ENCODE data around the gene BCL11A. TPM values are rescaled to one million over a fixed set of nuclear protein-coding genes. Genes with fewer than 3 reads are reported as not detected.
A peak's percentile ranks its signal among the peaks of the same experiment; 100 is the strongest.

BCL11A gene
- total and polyA plus RNA-seq, 2 experiments from 2014 or later, result 3.5 to 8.9 TPM

GRCh38 chr2:60556175-60556574 lies 2.7 kb upstream of the BCL11A start:
- Histone ChIP-seq H3K27me3 (replicated peaks; ENCODE audit: insufficient read depth) (peaks cover 44% of the 10 kb centered on the region), H3K9me2 (ENCODE audit: insufficient read depth) (no peaks in the 10 kb centered on the region), H3K9me3 (ENCODE audit: low read depth) (no peaks in the 10 kb centered on the region), H3K4me1 (ENCODE audit: insufficient read depth) (no peaks in the 10 kb centered on the region), H3K9ac (no peak overlapping the region), H3K27ac (no peak overlapping the region), H4K20me1 (ENCODE audit: insufficient read depth) (no peaks in the 10 kb centered on the region), H3K4me2 (ENCODE audit: unreplicated experiment) (no peak overlapping the region), H3K36me3 (ENCODE audit: low read depth) (no peaks in the 10 kb centered on the region), H3K4me3 (no peak overlapping the region), H3K79me2 (ENCODE audit: insufficient read depth) (no peaks in the 10 kb centered on the region), H3F3A (ENCODE audit: insufficient read depth) (no peaks in the 10 kb centered on the region), H2AFZ (no peak overlapping the region)
- no peak for DNase-seq
- TF ChIP-seq EZH2 (IDR thresholded peaks at IDR 0.05; ENCODE audit: insufficient read depth, poor library complexity, severe bottlenecking) (no peak), EZH2phosphoT487 (IDR thresholded peaks at IDR 0.05; ENCODE audit: insufficient read depth, low read depth) (no peak)
- in situ Hi-C loops (cut with MboI), result loop anchor here (25.0 kb wide), 1 partner anchor 1519 kb away; no protein-coding TSS in a partner anchor
- WGBS, 2 experiments (ENCODE audit: low coverage in 1 of 2, low lambda C conversion rate in 2 of 2, missing lambda C conversion rate in 2 of 2), result 78 to 80% methylated on average over 5 of the region's 5 CpGs

- Histone ChIP-seq H3K79me2 (ENCODE audit: insufficient read depth) (no peaks in the 10 kb centered on the region), H3K4me2 (ENCODE audit: unreplicated experiment) (peak overlapping the region; percentile 99), H3K27ac (no peak overlapping the region), H4K20me1 (ENCODE audit: insufficient read depth) (no peaks in the 10 kb centered on the region), H3K4me1 (ENCODE audit: insufficient read depth) (no peaks in the 10 kb centered on the region), H3K36me3 (ENCODE audit: low read depth) (no peaks in the 10 kb centered on the region), H2AFZ (peak overlapping the region; percentile 98), H3K9ac (no peak overlapping the region), H3K4me3 (peak overlapping the region; percentile 82), H3F3A (ENCODE audit: insufficient read depth) (no peaks in the 10 kb centered on the region), H3K9me2 (ENCODE audit: insufficient read depth) (no peaks in the 10 kb centered on the region), H3K9me3 (ENCODE audit: low read depth) (no peaks in the 10 kb centered on the region), H3K27me3 (replicated peaks; ENCODE audit: insufficient read depth) (peaks cover 40% of the 10 kb centered on the region)
- TF ChIP-seq EZH2 (IDR thresholded peaks at IDR 0.05; ENCODE audit: insufficient read depth, poor library complexity, severe bottlenecking) (no peak), EZH2phosphoT487 (IDR thresholded peaks at IDR 0.05; ENCODE audit: insufficient read depth, low read depth) (no peak)
- in situ Hi-C loops (cut with MboI), result loop anchor here (25.0 kb wide), 1 partner anchor 1518 kb away; no protein-coding TSS in a partner anchor
- no peak for DNase-seq
- 60 to 67% methylated on average over 3 to 5 of the region's 5 CpGs for WGBS, 2 experiments (ENCODE audit: low coverage in 1 of 2, low lambda C conversion rate in 2 of 2, missing lambda C conversion rate in 2 of 2)
These were observed 2.3 kb upstream of the BCL11A start for GRCh38 chr2:60555783-60556139.

GRCh38 chr2:60555066-60555782 lies 1.8 kb upstream of the BCL11A start:
- no peak overlapping the region for H3K27ac ChIP-seq
- in situ Hi-C loops (cut with MboI), result loop anchor here (25.0 kb wide), 1 partner anchor 1518 kb away; no protein-coding TSS in a partner anchor
- H3K9me2 ChIP-seq (ENCODE audit: insufficient read depth), result no peaks in the 10 kb centered on the region
- DNase-seq, result peak; percentile 81
- peaks cover 39% of the 10 kb centered on the region for H3K27me3 ChIP-seq (replicated peaks; ENCODE audit: insufficient read depth)
- TF ChIP-seq EZH2phosphoT487 (IDR thresholded peaks at IDR 0.05; ENCODE audit: insufficient read depth, low read depth), result no peak
- peak; percentile 26 for TF ChIP-seq EZH2 (IDR thresholded peaks at IDR 0.05; ENCODE audit: insufficient read depth, poor library complexity, severe bottlenecking)
- H3K9me3 ChIP-seq (ENCODE audit: low read depth), result no peaks in the 10 kb centered on the region
- WGBS, 2 experiments (ENCODE audit: low coverage in 1 of 2, low lambda C conversion rate in 2 of 2, missing lambda C conversion rate in 2 of 2), result 5% methylated on average over 39 to 43 of the region's 43 CpGs
- H3K9ac ChIP-seq, result 0 out of 2 replicates have a peak overlapping the region, but pooled peaks have one; percentile 47
- no peaks in the 10 kb centered on the region for H3K36me3 ChIP-seq (ENCODE audit: low read depth)
- peak overlapping the region; percentile 99 for H3K4me2 ChIP-seq (ENCODE audit: unreplicated experiment)
- H2AFZ ChIP-seq, result peak overlapping the region; percentile 98
- peak overlapping the region; percentile 82 for H3K4me3 ChIP-seq
- H3K79me2 ChIP-seq (ENCODE audit: insufficient read depth), result no peaks in the 10 kb centered on the region
- no peaks in the 10 kb centered on the region for H3K4me1 ChIP-seq (ENCODE audit: insufficient read depth)
- H3F3A ChIP-seq (ENCODE audit: insufficient read depth), result no peaks in the 10 kb centered on the region
- H4K20me1 ChIP-seq (ENCODE audit: insufficient read depth), result no peaks in the 10 kb centered on the region

GRCh38 chr2:60554646-60555065 lies 1.2 kb upstream of the BCL11A start:
- TF ChIP-seq EZH2 (IDR thresholded peaks at IDR 0.05; ENCODE audit: insufficient read depth, poor library complexity, severe bottlenecking), result no peak
- TF ChIP-seq EZH2phosphoT487 (IDR thresholded peaks at IDR 0.05; ENCODE audit: insufficient read depth, low read depth), result no peak
- DNase-seq, result no peak
- H3K79me2 ChIP-seq (ENCODE audit: insufficient read depth), result no peaks in the 10 kb centered on the region
- H3K36me3 ChIP-seq (ENCODE audit: low read depth), result no peaks in the 10 kb centered on the region
- no peaks in the 10 kb centered on the region for H3K4me1 ChIP-seq (ENCODE audit: insufficient read depth)
- peak overlapping the region; percentile 82 for H3K4me3 ChIP-seq
- peaks cover 33% of the 10 kb centered on the region for H3K27me3 ChIP-seq (replicated peaks; ENCODE audit: insufficient read depth)
- no peaks in the 10 kb centered on the region for H3K9me3 ChIP-seq (ENCODE audit: low read depth)
- no peaks in the 10 kb centered on the region for H3K9me2 ChIP-seq (ENCODE audit: insufficient read depth)
- H4K20me1 ChIP-seq (ENCODE audit: insufficient read depth), result no peaks in the 10 kb centered on the region
- H3K27ac ChIP-seq, result no peak overlapping the region
- peak overlapping the region; percentile 99 for H3K4me2 ChIP-seq (ENCODE audit: unreplicated experiment)
- H3K9ac ChIP-seq, result peak overlapping the region; percentile 47
- H3F3A ChIP-seq (ENCODE audit: insufficient read depth), result no peaks in the 10 kb centered on the region
- peak overlapping the region; percentile 98 for H2AFZ ChIP-seq
- WGBS, 2 experiments (ENCODE audit: low coverage in 1 of 2, low lambda C conversion rate in 2 of 2, missing lambda C conversion rate in 2 of 2), result 0 to 2% methylated on average over 28 of the region's 28 CpGs
- in situ Hi-C loops (cut with MboI), result loop anchor here (25.0 kb wide), 1 partner anchor 1517 kb away; no protein-coding TSS in a partner anchor

Measured in GM23248 (cell line).